Esophagus squamous epithelium (tissue), 4 donors: ENCODE data around the gene GAP43.
"Not testable (repeated sequence)": the region's sequence is repeated elsewhere in the genome, so short reads cannot be mapped to it uniquely, and the experiment has no call there.

Source experiments
- POLR2A ChIP-seq, 4 donors: fragments of 450-650 bp; IDR thresholded peaks; one replicate each; pipeline ENCODE4 v1.6.1; 2017; ENCODE audit warnings: antibody characterized with exemption in 4 of 4, mild to moderate bottlenecking in 4 of 4, moderate library complexity in 3 of 4
- TF ChIP-seq, protein P1 (sequence below), 6 experiments: fragments of 450-650 bp in 4 of 6; fragments of 200-600 bp in 2 of 6; sonication (generic) in 2 of 6; IDR thresholded peaks; one replicate each; pipeline ENCODE4 v1.5.1; 2016 to 2019; ENCODE audit warnings: antibody characterized with exemption in 6 of 6, mild to moderate bottlenecking in 4 of 6, moderate library complexity in 4 of 6

DNA sequence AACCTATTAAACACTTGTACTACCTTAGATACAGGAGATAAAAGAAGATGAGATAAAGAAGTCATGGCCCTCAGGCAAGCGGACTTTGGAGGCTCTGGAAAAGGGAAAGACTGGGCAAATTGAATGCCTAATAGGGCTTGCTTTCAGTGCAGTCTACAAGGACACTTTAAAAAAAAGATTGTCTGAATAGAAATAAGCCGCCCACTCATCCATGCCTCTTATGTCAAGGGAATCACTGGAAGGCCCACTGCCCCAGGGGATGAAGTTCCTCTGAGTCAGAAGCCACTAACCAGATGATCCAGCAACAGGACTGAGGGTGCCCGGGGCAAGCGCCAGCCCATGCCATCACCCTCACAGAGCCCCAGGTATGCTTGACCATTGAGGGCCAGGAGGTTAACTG lies 121.2 kb downstream of the GAP43 start:
- TF ChIP-seq, protein P1, sequence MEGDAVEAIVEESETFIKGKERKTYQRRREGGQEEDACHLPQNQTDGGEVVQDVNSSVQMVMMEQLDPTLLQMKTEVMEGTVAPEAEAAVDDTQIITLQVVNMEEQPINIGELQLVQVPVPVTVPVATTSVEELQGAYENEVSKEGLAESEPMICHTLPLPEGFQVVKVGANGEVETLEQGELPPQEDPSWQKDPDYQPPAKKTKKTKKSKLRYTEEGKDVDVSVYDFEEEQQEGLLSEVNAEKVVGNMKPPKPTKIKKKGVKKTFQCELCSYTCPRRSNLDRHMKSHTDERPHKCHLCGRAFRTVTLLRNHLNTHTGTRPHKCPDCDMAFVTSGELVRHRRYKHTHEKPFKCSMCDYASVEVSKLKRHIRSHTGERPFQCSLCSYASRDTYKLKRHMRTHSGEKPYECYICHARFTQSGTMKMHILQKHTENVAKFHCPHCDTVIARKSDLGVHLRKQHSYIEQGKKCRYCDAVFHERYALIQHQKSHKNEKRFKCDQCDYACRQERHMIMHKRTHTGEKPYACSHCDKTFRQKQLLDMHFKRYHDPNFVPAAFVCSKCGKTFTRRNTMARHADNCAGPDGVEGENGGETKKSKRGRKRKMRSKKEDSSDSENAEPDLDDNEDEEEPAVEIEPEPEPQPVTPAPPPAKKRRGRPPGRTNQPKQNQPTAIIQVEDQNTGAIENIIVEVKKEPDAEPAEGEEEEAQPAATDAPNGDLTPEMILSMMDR (IDR thresholded peaks at IDR 0.05): not testable (repeated sequence)
- not testable (repeated sequence) for TF ChIP-seq POLR2A (IDR thresholded peaks at IDR 0.05)
